B cell (primary cell): Measurements from ENCODE around the gene STK33. TPM values are rescaled to one million over a fixed set of nuclear protein-coding genes. Genes with fewer than 3 reads are reported as not detected.

Source experiments
- ATAC-seq: fragments of 200-7000 bp; cut with Tn5 transposase; one replicate; pipeline ENCODE4 v1.10.0; 2021; ENCODE audit warnings: low read depth, mild to moderate bottlenecking, moderate number of reproducible peaks, moderate library complexity
- CTCF ChIA-PET: fragments of 350-600 bp; sonication (Branson Sonifier 250); formaldehyde crosslinking; loops from one replicate; lab custom pipeline; 2021; ENCODE audit warnings: antibody characterized with exemption, inconsistent platforms; lab: Charles Lee
- POLR2A ChIA-PET: fragments of 350-600 bp; sonication (Branson Sonifier 250); formaldehyde crosslinking; loops from one replicate; lab custom pipeline; 2021; ENCODE audit warnings: antibody characterized with exemption; lab: Charles Lee
- DNase-seq: peaks from one replicate; pipeline ENCODE4 v3.0.0; 2013
- H2AFZ ChIP-seq: 2 replicates; pipeline ENCODE4 v1.6.1; 2012; ENCODE audit warnings: mild to moderate bottlenecking, low read depth, low read length; ENCODE audit not compliant: insufficient read depth, poor library complexity, severe bottlenecking
- H3K27ac ChIP-seq, 2 donors: 1 replicate in 1 of 2; 2 replicates in 1 of 2; pipeline ENCODE4 v1.5.1; 2012 to 2013; ENCODE audit warnings: low read length in 2 of 2, mild to moderate bottlenecking in 2 of 2, moderate library complexity in 1 of 2
- H3K27me3 ChIP-seq, 4 experiments: fragments of 200-600 bp in 1 of 4; sonication (generic) in 1 of 4; replicated peaks in 1 of 4; 1 replicate in 2 of 4; 2 replicates in 2 of 4; pipeline versions ENCODE4 v1.6.1 to v1.7.0; 2013 to 2016; ENCODE audit warnings: low read length in 3 of 4, mild to moderate bottlenecking in 2 of 4, mixed read lengths in 1 of 4, moderate library complexity in 1 of 4; ENCODE audit not compliant: insufficient read depth in 4 of 4, control insufficient read depth in 3 of 4; ENCODE audit errors: control extremely low read depth in 1 of 4
- H3K36me3 ChIP-seq, 2 experiments: replicated peaks in 1 of 2; 1 replicate in 1 of 2; 2 replicates in 1 of 2; pipeline versions ENCODE4 v1.6.1 to v1.7.1; 2013; ENCODE audit warnings: low read length in 1 of 2; ENCODE audit not compliant: insufficient read depth in 2 of 2, control insufficient read depth in 1 of 2; ENCODE audit errors: control extremely low read depth in 1 of 2, extremely low read depth in 1 of 2
- H3K4me1 ChIP-seq, 2 donors: fragments of 200-600 bp in 1 of 2; sonication (generic) in 1 of 2; 1 replicate in 1 of 2; 2 replicates in 1 of 2; pipeline versions ENCODE4 v1.5.1 to v1.6.1; 2013 to 2017; ENCODE audit warnings: low read length in 2 of 2; ENCODE audit not compliant: control insufficient read depth in 2 of 2, insufficient read depth in 2 of 2
- H3K4me2 ChIP-seq: replicated peaks from 2 replicates; pipeline ENCODE3; 2012; ENCODE audit warnings: mild to moderate bottlenecking, low read depth, low read length; ENCODE audit not compliant: poor library complexity, severe bottlenecking
- H3K4me3 ChIP-seq, 5 experiments: fragments of 200-600 bp in 1 of 5; sonication (generic) in 1 of 5; 1 replicate in 3 of 5; 2 replicates in 2 of 5; pipeline versions ENCODE4 v1.5.1 to v1.7.0; 2011 to 2016; ENCODE audit warnings: low read length in 4 of 5, mild to moderate bottlenecking in 4 of 5, low read depth in 2 of 5, control low read depth in 1 of 5, moderate library complexity in 1 of 5; ENCODE audit not compliant: insufficient read depth in 1 of 5; ENCODE audit errors: control extremely low read depth in 1 of 5, extremely low read depth in 1 of 5
- H3K79me2 ChIP-seq: fragments of 200-600 bp; sonication (generic); one replicate; pipeline ENCODE4 v1.6.0; 2016; ENCODE audit warnings: low read length; ENCODE audit not compliant: control insufficient read depth, insufficient read depth
- H3K9ac ChIP-seq: fragments of 200-600 bp; sonication (generic); 2 replicates; pipeline ENCODE4 v1.6.1; 2017; ENCODE audit warnings: mild to moderate bottlenecking, low read length, moderate library complexity
- H3K9me3 ChIP-seq, 3 donors: one replicate each; pipeline versions ENCODE4 v1.6.1 to v1.7.1; 2013; ENCODE audit warnings: low read length in 2 of 3; ENCODE audit not compliant: control insufficient read depth in 2 of 3, insufficient read depth in 1 of 3; ENCODE audit errors: control extremely low read depth in 1 of 3
- H4K20me1 ChIP-seq: 2 replicates; pipeline ENCODE4 v1.6.0; 2012; ENCODE audit warnings: mild to moderate bottlenecking, low read length; ENCODE audit not compliant: insufficient read depth, control insufficient read depth, poor library complexity, severe bottlenecking
- H3K27ac Mint-ChIP-seq: one replicate; pipeline ENCODE4 v1.8.0; 2021; ENCODE audit warnings: mixed read lengths
- H3K27me3 Mint-ChIP-seq: one replicate; pipeline ENCODE4 v1.8.0; 2021; ENCODE audit warnings: mixed read lengths
- H3K4me1 Mint-ChIP-seq: one replicate; pipeline ENCODE4 v1.8.0; 2021; ENCODE audit warnings: mixed read lengths
- H3K4me3 Mint-ChIP-seq: one replicate; pipeline ENCODE4 v1.8.0; 2021; ENCODE audit warnings: mixed read lengths
- H3K9me3 Mint-ChIP-seq: one replicate; pipeline ENCODE4 v1.8.0; 2022; ENCODE audit warnings: mixed read lengths; ENCODE audit not compliant: insufficient read depth
- CTCF ChIP-seq: fragments of 200-600 bp; IDR thresholded peaks from one replicate; pipeline ENCODE4 v1.8.0; 2022; ENCODE audit warnings: antibody characterized with exemption, mild to moderate bottlenecking
- EZH2 ChIP-seq: IDR thresholded peaks from 2 replicates; pipeline ENCODE4 v1.6.1; 2012; ENCODE audit warnings: borderline replicate concordance, low read depth, mild to moderate bottlenecking, moderate library complexity, low read length; ENCODE audit not compliant: insufficient read depth, poor library complexity, severe bottlenecking
- WGBS: methylation state at CpG from one replicate; pipeline ENCODE4 v1.1.5; 2013; ENCODE audit warnings: missing lambda C conversion rate; ENCODE audit not compliant: insufficient coverage; 5-methylcytosine and 5-hydroxymethylcytosine counted together
- intact Hi-C: fragments of 100-400 bp; cut with micrococcal nuclease; formaldehyde crosslinking; loops from one replicate; pipeline ENCODE4 v1.10.0; 2022
- polyA plus RNA-seq: library from polyadenylated mRNA; depleted of rRNA; stranded (reverse); fragments of >200 nt; gene quantifications from 2 replicates; pipeline ENCODE4 v1.2.3, GENCODE V29; 2012
- total RNA-seq, 2 donors: library from RNA; stranded (reverse); fragments of 120-200 nt in 1 of 2; gene quantifications; 1 replicate in 1 of 2; 2 replicates in 1 of 2; pipeline versions ENCODE4 v1.2.3 to v1.2.4, GENCODE V29; 2013 to 2022

The STK33 gene
- total and polyA plus RNA-seq, 2 donors (not counting 1 experiment from before 2014, with no cell fraction given), result 3.1 to 9.3 TPM

- no peaks in the 10 kb centered on the region for H3K79me2 ChIP-seq
- H3K27ac ChIP-seq, result no peak overlapping the region
- H3K4me1 Mint-ChIP-seq, result peaks cover 5% of the 10 kb centered on the region
- peaks cover 20% of the 10 kb centered on the region for H3K27me3 Mint-ChIP-seq
- intact Hi-C loops, result no loop called here
- DNase-seq (no peak), ATAC-seq (no peak)
- TF ChIP-seq EZH2 (no peak), CTCF (no peak)
- H4K20me1 ChIP-seq, result no peaks in the 10 kb centered on the region
- ChIA-PET CTCF (no interaction called here), POLR2A (no interaction called here)
- peaks cover 10 to 12% of the 10 kb centered on the region in 2 donors for H3K4me1 ChIP-seq
- H3K27me3 ChIP-seq, result peaks cover 0 to 23% (median 9%) of the 10 kb centered on the region in 4 experiments
- WGBS, result 97% methylated on average over 5 of the region's 8 CpGs
- H3K4me3 ChIP-seq, result no peak overlapping the region
- no peak overlapping the region for H3K4me3 Mint-ChIP-seq
- peaks cover 0 to 13% (median 0%) of the 10 kb centered on the region in 3 donors for H3K9me3 ChIP-seq
- H2AFZ ChIP-seq, result no peak overlapping the region
- H3K4me2 ChIP-seq, result no peak overlapping the region
- no peaks in the 10 kb centered on the region for H3K9me3 Mint-ChIP-seq
- no peak overlapping the region for H3K9ac ChIP-seq
- no peaks in the 10 kb centered on the region for H3K36me3 ChIP-seq
- no peak overlapping the region for H3K27ac Mint-ChIP-seq
Measured at GRCh38 chr11:8351223-8351622, 242.8 kb downstream of the STK33 start.

- H3K36me3 ChIP-seq, result no peaks in the 10 kb centered on the region
- TF ChIP-seq EZH2 (no peak), CTCF (no peak)
- ChIA-PET POLR2A (no interaction called here), CTCF (no interaction called here)
- no peak overlapping the region for H2AFZ ChIP-seq
- 100% methylated on average over 2 of the region's 2 CpGs for WGBS
- peaks cover 0 to 21% (median 0%) of the 10 kb centered on the region in 3 donors for H3K9me3 ChIP-seq
- no peaks in the 10 kb centered on the region for H4K20me1 ChIP-seq
- intact Hi-C loops, result no loop called here
- no peak overlapping the region for H3K4me2 ChIP-seq
- no peaks in the 10 kb centered on the region for H3K79me2 ChIP-seq
- DNase-seq, result no peak
- no peak overlapping the region for H3K4me3 Mint-ChIP-seq
- H3K4me1 Mint-ChIP-seq, result peaks cover 9% of the 10 kb centered on the region
- no peak overlapping the region for H3K9ac ChIP-seq
- H3K27ac ChIP-seq, result no peak overlapping the region
- no peak overlapping the region for H3K4me3 ChIP-seq
- peaks cover 9 to 12% of the 10 kb centered on the region in 2 donors for H3K4me1 ChIP-seq
- ATAC-seq, result no peak
- no peak overlapping the region for H3K27ac Mint-ChIP-seq
- no peaks in the 10 kb centered on the region for H3K9me3 Mint-ChIP-seq
- peaks cover 13% of the 10 kb centered on the region for H3K27me3 Mint-ChIP-seq
- peaks cover 0 to 1% (median 0%) of the 10 kb centered on the region in 4 experiments for H3K27me3 ChIP-seq
Measured at GRCh38 chr11:8347978-8348377, 246.1 kb downstream of the STK33 start.
